Measurements from ENCODE around the gene ARHGEF10L.

Gene ARHGEF10L

GRCh38 chr1:17550729-17551584 lies 11.5 kb downstream of the ARHGEF10L start:
- DNase-seq = peak; percentile 79

- DNase-seq = peak; percentile 61
Observed at GRCh38 chr1:17551755-17552234, 12.3 kb downstream of the ARHGEF10L start.

- no peak for DNase-seq
Observed at GRCh38 chr1:17553975-17554700, 14.6 kb downstream of the ARHGEF10L start.

- DNase-seq = no peak
Observed at GRCh38 chr1:17554954-17555353, 15.5 kb downstream of the ARHGEF10L start.

- no peak for DNase-seq
Observed at GRCh38 chr1:17557986-17558385, 18.5 kb downstream of the ARHGEF10L start.

- DNase-seq = no peak
Observed at GRCh38 chr1:17558541-17558940, 19.0 kb downstream of the ARHGEF10L start.

- no peak for DNase-seq
Observed at GRCh38 chr1:17558954-17559614, 19.6 kb downstream of the ARHGEF10L start.

- DNase-seq = no peak
Observed at GRCh38 chr1:17559615-17560419, 20.3 kb downstream of the ARHGEF10L start.

GRCh38 chr1:17561247-17561548 lies 21.7 kb downstream of the ARHGEF10L start:
- DNase-seq = no peak

GRCh38 chr1:17561561-17561985 lies 22.1 kb downstream of the ARHGEF10L start:
- no peak for DNase-seq

- DNase-seq = no peak
Observed at GRCh38 chr1:17562375-17562774, 22.9 kb downstream of the ARHGEF10L start.

GRCh38 chr1:17563494-17564281 lies 24.2 kb downstream of the ARHGEF10L start:
- no peak for DNase-seq

- no peak for DNase-seq
Observed at GRCh38 chr1:17564458-17565393, 25.2 kb downstream of the ARHGEF10L start.

GRCh38 chr1:17565461-17566252 lies 26.2 kb downstream of the ARHGEF10L start:
- DNase-seq = peak; percentile 12

- no peak for DNase-seq
Observed at GRCh38 chr1:17566417-17566816, 26.9 kb downstream of the ARHGEF10L start.

- DNase-seq = no peak
Observed at GRCh38 chr1:17566892-17567291, 27.4 kb downstream of the ARHGEF10L start.

- DNase-seq = no peak
Observed at GRCh38 chr1:17567582-17567981, 28.1 kb downstream of the ARHGEF10L start.

GRCh38 chr1:17568014-17568900 lies 28.8 kb downstream of the ARHGEF10L start:
- no peak for DNase-seq
